ENCODE data around the gene C1orf198.
"Not testable (repeated sequence)": the region's sequence is repeated elsewhere in the genome, so short reads cannot be mapped to it uniquely, and the experiment has no call there.

Gene C1orf198

GRCh38 chr1:230858918-230859729, 9.2 kb downstream of the C1orf198 start:
- DNase-seq = no peak

GRCh38 chr1:230858236-230858820, 10.0 kb downstream of the C1orf198 start:
- DNase-seq = no peak

DNA sequence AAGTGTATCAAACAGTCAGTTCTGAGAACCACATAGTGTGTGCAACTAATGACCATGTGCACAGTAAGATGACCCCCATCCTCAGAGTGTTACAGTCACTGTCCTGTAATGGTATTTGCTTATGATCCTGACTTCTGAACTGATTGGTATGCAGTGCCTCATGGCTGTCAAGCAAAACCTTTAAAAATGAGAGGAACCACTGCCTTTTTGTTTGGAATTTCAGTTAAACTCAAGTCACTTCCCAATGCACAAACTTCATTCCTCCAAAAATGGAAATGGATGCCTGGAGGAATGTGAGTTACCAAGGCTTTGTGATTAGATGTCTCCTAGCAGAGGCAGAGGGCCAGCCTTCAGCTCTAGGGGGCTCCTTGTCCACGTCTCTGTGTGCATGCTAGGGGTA, 10.5 kb downstream of the C1orf198 start:
- no peak for DNase-seq

GRCh38 chr1:230857077-230857476, 11.2 kb downstream of the C1orf198 start:
- no peak for DNase-seq

DNA sequence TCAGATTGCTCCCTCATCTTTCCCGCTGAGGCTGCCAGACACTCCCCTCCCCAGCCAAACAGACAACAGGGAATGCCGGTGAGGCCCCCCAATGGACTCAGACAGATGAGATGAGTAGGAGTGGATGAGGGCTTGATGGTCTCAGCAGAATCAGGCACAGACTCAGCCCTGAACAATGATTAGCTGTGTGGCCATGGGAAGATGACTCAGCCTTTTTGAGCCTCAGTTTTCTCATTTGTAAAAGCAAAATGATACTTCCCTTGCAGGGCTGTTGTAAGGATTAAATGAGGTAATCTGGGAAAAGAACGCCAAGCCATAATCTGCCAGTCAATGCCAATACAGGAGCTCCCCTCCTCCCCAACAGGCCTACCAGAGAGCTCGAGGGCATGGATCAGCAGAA, 12.4 kb downstream of the C1orf198 start:
- no peak for DNase-seq

DNA sequence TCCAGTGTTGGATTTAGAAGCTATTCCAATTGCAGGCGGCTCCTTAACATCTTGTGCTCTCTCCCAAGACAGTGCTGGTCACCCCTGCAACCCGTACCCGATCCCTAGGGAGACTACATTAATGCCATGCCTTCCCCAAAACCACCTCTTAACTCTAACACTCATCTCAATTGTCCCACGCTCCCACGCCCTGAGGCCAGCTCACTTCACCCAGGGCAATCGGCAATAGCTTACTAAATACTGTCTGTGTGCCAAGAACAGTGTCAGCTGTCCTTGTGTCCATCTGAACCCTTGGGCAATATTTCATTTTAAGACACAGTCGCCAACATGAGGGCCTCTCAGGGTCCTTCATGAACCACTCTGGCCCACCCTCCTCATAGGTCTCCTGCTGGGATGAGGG, 13.9 kb downstream of the C1orf198 start:
- DNase-seq = no peak

GRCh38 chr1:230853731-230854130, 14.6 kb downstream of the C1orf198 start:
- DNase-seq = no peak

- no peak for DNase-seq
Observed at GRCh38 chr1:230852959-230853358, 15.4 kb downstream of the C1orf198 start.

DNA sequence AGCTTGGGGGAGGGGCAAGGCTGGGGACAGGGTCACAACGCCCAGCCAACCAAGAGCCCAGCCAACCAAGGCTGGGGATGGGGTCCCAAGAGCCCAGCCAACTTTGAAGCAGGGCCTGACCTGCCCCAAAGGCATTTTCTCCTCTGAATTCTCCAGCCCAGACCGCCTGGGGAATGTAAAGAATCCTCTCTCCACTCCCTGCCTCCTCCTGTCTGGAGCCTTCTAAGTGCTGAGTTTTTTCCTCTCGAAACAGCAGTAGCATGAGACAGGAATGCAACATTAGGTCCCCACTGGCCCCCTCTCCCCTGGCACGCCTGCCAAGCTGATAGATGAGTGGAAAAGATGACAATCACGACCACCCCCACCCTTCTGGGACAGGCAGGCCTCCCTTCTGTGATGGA, 17.0 kb downstream of the C1orf198 start:
- no peak for DNase-seq

DNA sequence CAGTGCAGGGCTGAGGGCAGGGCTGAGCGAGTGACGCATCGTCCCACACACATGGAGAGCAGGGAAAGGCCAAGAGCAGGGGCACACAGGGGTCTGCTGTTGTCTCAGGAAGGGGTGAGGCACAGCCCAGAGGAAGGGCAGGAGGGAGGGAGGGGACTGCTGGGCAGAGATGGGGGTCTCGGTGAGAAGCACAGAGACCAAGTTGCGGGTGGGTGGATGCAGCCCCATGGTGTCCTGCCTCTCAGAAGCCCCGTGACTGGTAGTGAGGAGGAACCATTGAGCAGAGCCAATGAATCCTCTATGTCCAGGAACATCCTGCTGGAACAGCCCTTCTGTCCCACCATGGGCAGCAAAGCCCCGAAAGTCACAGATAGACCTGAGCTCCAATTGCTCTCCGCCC, 17.8 kb downstream of the C1orf198 start:
- no peak for DNase-seq

GRCh38 chr1:230849451-230850224, 18.7 kb downstream of the C1orf198 start:
- DNase-seq = no peak

GRCh38 chr1:230848235-230848634, 20.1 kb downstream of the C1orf198 start:
- no peak for DNase-seq

DNA sequence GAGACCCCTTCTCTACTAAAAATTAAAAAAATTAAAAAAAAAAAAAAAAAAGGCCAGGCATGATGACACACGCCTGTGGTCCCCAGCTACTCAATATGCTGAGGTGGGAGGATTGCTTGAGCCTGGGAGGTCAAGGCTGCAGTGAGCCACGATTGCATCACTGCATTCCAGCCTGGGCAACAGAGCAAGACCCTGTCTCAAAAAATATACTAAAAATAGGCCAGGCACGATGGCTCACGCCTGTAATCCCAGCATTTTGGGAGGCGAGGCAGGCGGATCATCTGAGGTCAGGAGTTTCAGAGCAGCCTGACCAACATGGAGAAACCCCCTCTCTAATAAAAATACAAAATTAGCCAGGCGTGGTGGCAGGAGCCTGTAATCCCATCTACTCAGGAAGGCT, 23.1 kb downstream of the C1orf198 start:
- not testable (repeated sequence) for DNase-seq

- DNase-seq = no peak
Observed at GRCh38 chr1:230844561-230844960, 23.8 kb downstream of the C1orf198 start.

DNA sequence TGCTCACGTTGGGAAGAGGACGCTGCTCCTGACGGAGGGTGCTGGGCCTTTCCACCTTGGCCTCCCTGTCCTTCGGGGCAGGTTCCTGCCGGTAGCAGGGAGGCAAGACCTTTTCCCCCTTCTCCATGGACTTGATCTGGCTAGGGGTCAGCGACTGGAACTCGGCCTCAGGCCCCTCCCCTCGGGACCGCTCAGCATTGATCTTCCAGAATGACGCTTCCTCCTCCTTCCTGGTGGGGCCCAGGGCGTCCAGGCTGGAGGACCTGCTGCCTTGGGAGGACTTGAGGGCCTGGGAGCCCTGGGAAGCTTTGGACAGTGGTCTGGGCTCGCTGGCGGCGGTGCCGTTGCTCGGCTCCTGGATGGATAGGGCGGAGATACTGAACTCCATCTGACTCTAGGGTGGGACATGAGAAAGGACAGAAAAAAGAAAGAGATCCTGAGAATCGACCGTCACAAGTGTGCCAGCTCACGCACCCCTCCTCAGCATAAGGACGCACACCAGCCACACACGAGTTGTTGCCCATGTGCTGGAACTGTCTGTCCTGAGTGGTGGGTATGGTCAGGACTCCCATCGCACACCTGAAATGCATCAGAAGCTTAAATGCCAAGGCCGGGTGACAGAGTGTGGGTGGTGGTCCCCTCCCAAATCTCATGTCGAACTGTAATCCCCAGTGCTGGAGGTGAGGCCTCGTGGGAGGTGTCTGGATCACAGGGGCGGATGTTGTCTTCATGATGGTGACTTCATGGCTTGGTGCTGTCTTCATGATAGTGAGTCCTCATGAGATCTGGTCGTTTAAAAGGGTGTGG, 24.6 kb downstream of the C1orf198 start:
- no peak for DNase-seq

- no peak for DNase-seq
Observed at GRCh38 chr1:230842801-230843200, 25.5 kb downstream of the C1orf198 start.

GRCh38 chr1:230839173-230839572, 29.1 kb downstream of the C1orf198 start:
- DNase-seq = no peak

DNA sequence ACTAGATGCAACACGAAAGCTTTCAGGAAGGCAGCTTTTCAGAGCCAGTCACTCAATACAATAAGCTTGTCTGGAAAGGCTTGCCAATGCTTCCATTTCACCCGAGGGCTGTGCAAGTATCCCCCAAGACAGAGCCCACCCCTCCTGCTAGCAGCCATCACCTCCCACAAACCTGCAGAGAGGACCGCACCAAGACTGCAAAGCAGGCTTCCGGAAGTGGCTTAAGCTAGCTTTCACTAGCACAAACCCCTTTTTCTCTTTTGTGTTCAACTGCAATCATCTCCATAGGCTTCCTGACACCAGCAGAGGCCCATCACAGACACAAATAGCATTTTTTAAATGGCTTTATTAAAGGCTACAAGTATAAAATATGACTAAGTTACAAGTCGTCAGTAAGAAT, 31.5 kb downstream of the C1orf198 start:
- DNase-seq = no peak

DNA sequence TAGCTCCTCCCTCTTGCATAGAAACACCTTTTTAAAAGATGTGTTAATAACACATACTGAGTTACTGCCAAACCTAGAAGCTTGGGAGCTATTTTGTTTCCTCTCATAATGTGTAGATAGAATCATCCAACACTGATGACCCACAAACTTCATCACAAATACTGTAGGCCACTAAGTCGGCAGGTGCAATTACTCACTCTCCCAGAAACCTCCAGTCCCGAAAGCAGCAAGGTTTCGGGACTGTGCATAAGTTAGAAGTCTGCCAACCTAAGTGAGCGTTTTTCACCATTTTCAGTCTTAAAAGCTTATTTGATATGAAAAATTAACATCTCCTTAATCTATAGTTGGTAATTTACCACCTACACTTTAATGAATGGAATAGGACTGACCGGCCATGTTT, 32.0 kb downstream of the C1orf198 start:
- DNase-seq = no peak

DNA sequence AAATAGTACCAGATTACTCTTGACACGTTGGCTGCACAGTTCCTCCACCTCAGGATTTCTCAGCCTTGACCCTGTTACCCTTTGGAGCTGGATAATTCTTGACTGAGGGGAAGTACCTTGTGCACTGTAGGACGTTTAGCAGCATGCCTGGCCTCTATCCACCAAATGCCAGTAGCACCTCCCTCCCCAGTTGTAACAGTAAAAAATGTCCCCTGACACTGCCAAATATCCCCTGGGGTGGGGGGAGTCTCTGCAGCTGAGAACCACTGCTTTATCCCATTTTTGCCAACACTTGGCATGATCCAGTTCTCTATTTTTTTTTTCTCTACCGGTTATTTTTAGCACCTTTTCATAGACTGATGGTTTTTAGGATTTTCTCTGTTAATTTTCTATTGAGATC, 34.0 kb downstream of the C1orf198 start:
- no peak for DNase-seq

DNA sequence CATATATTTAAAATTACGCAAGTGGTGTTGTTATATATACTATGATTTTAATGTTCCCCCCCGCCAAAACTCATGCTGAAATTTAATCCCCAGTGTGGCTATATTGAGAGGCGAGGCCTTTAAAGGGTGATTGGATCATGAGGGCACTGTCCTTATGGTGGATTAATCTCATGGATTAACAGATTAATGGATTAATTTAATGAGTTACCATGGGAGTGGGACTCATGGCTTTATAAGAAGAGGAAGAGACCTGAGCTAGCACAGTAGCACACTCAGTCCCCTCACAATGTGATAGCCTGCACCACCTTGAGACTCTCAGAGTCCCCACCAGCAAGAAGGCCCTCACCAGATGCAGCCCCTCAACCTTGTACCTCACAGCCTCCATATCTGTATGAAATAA, 34.8 kb downstream of the C1orf198 start:
- DNase-seq = no peak

- no peak for DNase-seq
Observed at GRCh38 chr1:230832476-230832875, 35.8 kb downstream of the C1orf198 start.

- DNase-seq = no peak
Observed at GRCh38 chr1:230831771-230832170, 36.5 kb downstream of the C1orf198 start.

Measured in CD4-positive, alpha-beta T cell treated with Interleukin-1 beta for 1 hour (primary cell).